ENCODE results near the gene ZSCAN5A.
"Not testable (repeated sequence)": the region's sequence is repeated elsewhere in the genome, so short reads cannot be mapped to it uniquely, and the experiment has no call there.

The ZSCAN5A gene

GRCh38 chr19:56273563-56274117, 41.0 kb downstream of the ZSCAN5A start:
- no peak for DNase-seq (ENCODE audit: low read depth in 2 of 2, low spot score in 1 of 2)

- DNase-seq (ENCODE audit: low read depth in 2 of 2, low spot score in 1 of 2) = no peak
These were observed 42.4 kb downstream of the ZSCAN5A start, which contains the start of gene EDDM13 for GRCh38 chr19:56272161-56272798. Gene EDDM13 (plus strand): TSS chr19:56272748. CDS start chr19:56272835, 87 bp downstream.

GRCh38 chr19:56271151-56271550, 43.5 kb downstream of the ZSCAN5A start:
- no peak for DNase-seq (ENCODE audit: low read depth in 2 of 2, low spot score in 1 of 2)

- DNase-seq (ENCODE audit: low read depth in 2 of 2, low spot score in 1 of 2) = no peak
These were observed 44.0 kb downstream of the ZSCAN5A start for GRCh38 chr19:56270676-56271075.

GRCh38 chr19:56269348-56269747, 45.3 kb downstream of the ZSCAN5A start:
- no peak for DNase-seq (ENCODE audit: low read depth in 2 of 2, low spot score in 1 of 2)

GRCh38 chr19:56266051-56266450, 48.6 kb downstream of the ZSCAN5A start:
- DNase-seq (ENCODE audit: low read depth in 2 of 2, low spot score in 1 of 2) = no peak

- no peak for DNase-seq (ENCODE audit: low read depth in 2 of 2, low spot score in 1 of 2)
These were observed 51.3 kb downstream of the ZSCAN5A start for GRCh38 chr19:56263319-56263718.

- DNase-seq (ENCODE audit: low read depth in 2 of 2, low spot score in 1 of 2) = not testable (repeated sequence)
These were observed 52.7 kb downstream of the ZSCAN5A start for GRCh38 chr19:56261932-56262331.

- no peak for DNase-seq (ENCODE audit: low read depth in 2 of 2, low spot score in 1 of 2)
These were observed 53.5 kb downstream of the ZSCAN5A start for GRCh38 chr19:56261145-56261544.

- no peak for DNase-seq (ENCODE audit: low read depth in 2 of 2, low spot score in 1 of 2)
These were observed 56.4 kb downstream of the ZSCAN5A start for GRCh38 chr19:56258272-56258671.

GRCh38 chr19:56253737-56254136, 60.9 kb downstream of the ZSCAN5A start:
- DNase-seq (ENCODE audit: low read depth in 2 of 2, low spot score in 1 of 2) = no peak

GRCh38 chr19:56252699-56253422, 61.8 kb downstream of the ZSCAN5A start:
- peak; percentile 37 to 38 for DNase-seq (ENCODE audit: low read depth in 2 of 2, low spot score in 1 of 2)

GRCh38 chr19:56248736-56249338, 65.8 kb downstream of the ZSCAN5A start:
- not testable (repeated sequence) for DNase-seq (ENCODE audit: low read depth in 2 of 2, low spot score in 1 of 2)

GRCh38 chr19:56245764-56246163, 68.9 kb downstream of the ZSCAN5A start:
- DNase-seq (ENCODE audit: low read depth in 2 of 2, low spot score in 1 of 2) = not testable (repeated sequence)

GRCh38 chr19:56245121-56245740, 69.4 kb downstream of the ZSCAN5A start:
- no peak for DNase-seq (ENCODE audit: low read depth in 2 of 2, low spot score in 1 of 2)

GRCh38 chr19:56223481-56223880, 91.2 kb downstream of the ZSCAN5A start:
- no peak for DNase-seq (ENCODE audit: low read depth in 2 of 2, low spot score in 1 of 2)

- no peak for DNase-seq (ENCODE audit: low read depth in 2 of 2, low spot score in 1 of 2)
These were observed 91.7 kb downstream of the ZSCAN5A start for GRCh38 chr19:56222901-56223300.

- no peak for DNase-seq (ENCODE audit: low read depth in 2 of 2, low spot score in 1 of 2)
These were observed 92.8 kb downstream of the ZSCAN5A start for GRCh38 chr19:56221851-56222250.

GRCh38 chr19:56221442-56221841, 93.2 kb downstream of the ZSCAN5A start:
- DNase-seq (ENCODE audit: low read depth in 2 of 2, low spot score in 1 of 2) = not testable (repeated sequence)

- no peak for DNase-seq (ENCODE audit: low read depth in 2 of 2, low spot score in 1 of 2)
These were observed 95.7 kb downstream of the ZSCAN5A start for GRCh38 chr19:56218961-56219360.

Data from stimulated activated CD8-positive, alpha-beta memory T cell treated with anti-CD3 and anti-CD28 coated beads, Interleukin-4, amount 100 ng/mL, for 4 hours (primary cell).